Smooth muscle cell (in vitro differentiated cells): ENCODE data around the gene RNASE8. TPM values are rescaled to one million over a fixed set of nuclear protein-coding genes. Genes with fewer than 3 reads are reported as not detected.

ENCODE experiments used
- DNase-seq: peaks from one replicate; lab custom pipeline; 2025; ENCODE audit not compliant: unreplicated experiment; lab: John Stamatoyannopoulos, UW
- H2AFZ ChIP-seq: fragments of 200-600 bp; sonication (generic); 2 replicates; pipeline ENCODE4 v1.6.0; 2016; ENCODE audit warnings: antibody characterized with exemption, low read depth, mild to moderate bottlenecking
- H3F3A ChIP-seq: fragments of 200-600 bp; sonication (generic); 2 replicates; pipeline ENCODE4 v1.6.0; 2017; ENCODE audit warnings: antibody characterized with exemption, low read depth
- H3K27ac ChIP-seq: fragments of 200-600 bp; sonication (generic); 2 replicates; pipeline ENCODE4 v1.5.1; 2016; ENCODE audit warnings: low read depth, mild to moderate bottlenecking
- H3K27me3 ChIP-seq: fragments of 200-600 bp; sonication (generic); 2 replicates; pipeline ENCODE4 v1.6.1; 2016; ENCODE audit warnings: low read depth, mild to moderate bottlenecking
- H3K36me3 ChIP-seq: fragments of 200-600 bp; sonication (generic); 2 replicates; pipeline ENCODE4 v1.5.1; 2016; ENCODE audit warnings: low read depth
- H3K4me1 ChIP-seq: fragments of 200-600 bp; sonication (generic); 2 replicates; pipeline ENCODE4 v1.5.1; 2016; ENCODE audit warnings: low read depth
- H3K4me2 ChIP-seq: fragments of 200-600 bp; sonication (generic); 2 replicates; pipeline ENCODE4 v1.6.0; 2016; ENCODE audit warnings: mild to moderate bottlenecking
- H3K4me3 ChIP-seq: fragments of 200-600 bp; sonication (generic); 2 replicates; pipeline ENCODE4 v1.5.1; 2016; ENCODE audit warnings: mild to moderate bottlenecking
- H3K79me2 ChIP-seq: fragments of 200-600 bp; sonication (generic); 2 replicates; pipeline ENCODE4 v1.6.0; 2016; ENCODE audit warnings: low read depth, mild to moderate bottlenecking
- H3K9ac ChIP-seq: fragments of 200-600 bp; sonication (generic); 2 replicates; pipeline ENCODE4 v1.6.0; 2016; ENCODE audit warnings: low read depth
- H3K9me3 ChIP-seq: fragments of 200-600 bp; sonication (generic); replicated peaks from 2 replicates; pipeline ENCODE4 v1.5.1; 2016; ENCODE audit warnings: low read depth
- H4K20me1 ChIP-seq: fragments of 200-600 bp; sonication (generic); 2 replicates; pipeline ENCODE4 v1.6.0; 2016; ENCODE audit warnings: low read depth
- WGBS: methylation state at CpG from one replicate; pipeline ENCODE4 v1.1.7; 2016; ENCODE audit warnings: low lambda C conversion rate; 5-methylcytosine and 5-hydroxymethylcytosine counted together
- polyA plus RNA-seq: library from polyadenylated mRNA; unstranded; fragments of >200 nt; fragmentation: Nextera tagmentation; extraction: Ambion mirVana; gene quantifications from 2 replicates; pipeline ENCODE4 v1.2.1, GENCODE V29; 2016
- total RNA-seq: library from RNA; depleted of rRNA; stranded (reverse); fragments of >200 nt; gene quantifications from 2 replicates; pipeline ENCODE4 v1.2.3, GENCODE V29; 2014
- TF ChIP-seq, protein P1 (sequence below): fragments of 200-600 bp; sonication (generic); IDR thresholded peaks from 2 replicates; pipeline ENCODE4 v1.5.1; 2017; ENCODE audit warnings: borderline replicate concordance, mild to moderate bottlenecking, antibody characterized with exemption; ENCODE audit not compliant: insufficient read depth, poor library complexity, severe bottlenecking

The RNASE8 gene
- total and polyA plus RNA-seq, 2 experiments from 2014 or later = not detected

DNA sequence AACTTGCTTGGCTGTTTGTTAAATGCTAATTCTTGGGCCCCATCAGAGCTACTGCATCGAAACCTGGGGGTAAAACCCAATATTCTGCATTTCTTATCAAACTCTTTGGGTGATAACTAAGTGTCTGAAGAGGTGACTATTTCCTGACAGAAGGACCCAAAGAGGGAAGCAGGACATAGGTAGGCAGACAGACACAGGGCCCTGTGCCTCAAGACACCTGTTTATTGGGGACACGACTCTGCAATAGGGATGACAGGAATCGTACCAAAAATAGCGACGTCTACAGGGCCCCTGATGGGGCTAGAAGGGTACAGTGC is 32.2 kb downstream of the RNASE8 start:
- TF ChIP-seq, protein P1, sequence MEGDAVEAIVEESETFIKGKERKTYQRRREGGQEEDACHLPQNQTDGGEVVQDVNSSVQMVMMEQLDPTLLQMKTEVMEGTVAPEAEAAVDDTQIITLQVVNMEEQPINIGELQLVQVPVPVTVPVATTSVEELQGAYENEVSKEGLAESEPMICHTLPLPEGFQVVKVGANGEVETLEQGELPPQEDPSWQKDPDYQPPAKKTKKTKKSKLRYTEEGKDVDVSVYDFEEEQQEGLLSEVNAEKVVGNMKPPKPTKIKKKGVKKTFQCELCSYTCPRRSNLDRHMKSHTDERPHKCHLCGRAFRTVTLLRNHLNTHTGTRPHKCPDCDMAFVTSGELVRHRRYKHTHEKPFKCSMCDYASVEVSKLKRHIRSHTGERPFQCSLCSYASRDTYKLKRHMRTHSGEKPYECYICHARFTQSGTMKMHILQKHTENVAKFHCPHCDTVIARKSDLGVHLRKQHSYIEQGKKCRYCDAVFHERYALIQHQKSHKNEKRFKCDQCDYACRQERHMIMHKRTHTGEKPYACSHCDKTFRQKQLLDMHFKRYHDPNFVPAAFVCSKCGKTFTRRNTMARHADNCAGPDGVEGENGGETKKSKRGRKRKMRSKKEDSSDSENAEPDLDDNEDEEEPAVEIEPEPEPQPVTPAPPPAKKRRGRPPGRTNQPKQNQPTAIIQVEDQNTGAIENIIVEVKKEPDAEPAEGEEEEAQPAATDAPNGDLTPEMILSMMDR = no peak
- H4K20me1 ChIP-seq = peaks cover 29% of the 10 kb centered on the region

DNA sequence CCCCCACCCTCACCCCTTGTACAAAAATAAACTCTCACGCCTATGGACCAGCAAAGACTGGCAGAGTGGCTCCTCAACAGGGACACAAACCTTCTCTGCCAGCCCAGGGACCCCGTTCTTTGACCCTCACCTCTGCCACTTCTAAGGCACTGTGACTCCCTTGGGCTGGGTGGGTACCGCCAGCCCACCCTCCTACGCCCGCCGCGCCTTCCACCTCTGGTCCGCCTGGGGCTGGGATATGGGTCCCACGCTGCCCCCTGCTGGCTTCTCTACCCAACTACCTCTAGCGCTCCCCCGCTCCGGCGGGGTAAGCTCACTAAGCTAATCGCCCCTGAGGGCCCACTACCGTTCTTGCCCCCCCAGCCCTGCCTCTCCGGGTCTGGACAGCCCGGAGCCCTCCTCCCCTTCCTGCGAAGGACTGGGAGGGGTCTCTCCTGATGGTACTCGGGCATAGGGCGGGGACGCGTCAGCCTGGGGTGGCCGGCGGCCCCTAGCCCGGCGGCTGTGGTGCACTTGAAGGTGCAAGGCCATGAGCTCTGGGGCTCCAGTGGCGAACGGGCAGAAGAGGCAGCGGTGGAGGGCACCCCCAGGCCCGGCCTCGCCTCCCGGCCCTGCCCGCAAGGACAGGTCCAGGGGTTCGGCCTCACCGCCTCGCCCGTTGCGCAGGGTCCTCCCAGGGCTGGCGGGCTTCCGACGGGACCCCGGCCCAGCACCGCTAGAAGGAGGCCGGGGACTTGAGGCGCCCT is 32.7 kb downstream of the RNASE8 start:
- no peaks in the 10 kb centered on the region for H3K9me3 ChIP-seq
- H3K36me3 ChIP-seq = no peaks in the 10 kb centered on the region
- no peaks in the 10 kb centered on the region for H3K79me2 ChIP-seq
- peaks cover 23% of the 10 kb centered on the region for H3K4me1 ChIP-seq
- TF ChIP-seq, protein P1 = peak; percentile 49
- no peak overlapping the region for H3K9ac ChIP-seq
- H4K20me1 ChIP-seq = peaks cover 34% of the 10 kb centered on the region
- no peak overlapping the region for H2AFZ ChIP-seq
- DNase-seq = no peak
- H3K27ac ChIP-seq = peak overlapping the region; percentile 11
- peaks cover 66% of the 10 kb centered on the region for H3F3A ChIP-seq
- WGBS = 90% methylated on average over 44 of the region's 45 CpGs
- H3K27me3 ChIP-seq = no peaks in the 10 kb centered on the region
- no peak overlapping the region for H3K4me3 ChIP-seq
- no peak overlapping the region for H3K4me2 ChIP-seq

More for the DNA sequence above, 32.2 kb downstream of the RNASE8 start:
- no peak for DNase-seq
- Histone ChIP-seq H3K4me1 (peaks cover 18% of the 10 kb centered on the region), H3K27ac (no peak overlapping the region), H3K4me3 (no peak overlapping the region), H3F3A (peaks cover 66% of the 10 kb centered on the region), H2AFZ (no peak overlapping the region), H3K9me3 (no peaks in the 10 kb centered on the region), H3K36me3 (no peaks in the 10 kb centered on the region), H3K4me2 (no peak overlapping the region), H3K79me2 (no peaks in the 10 kb centered on the region), H3K9ac (no peak overlapping the region), H3K27me3 (no peaks in the 10 kb centered on the region)
- 97% methylated on average over 5 of the region's 5 CpGs for WGBS

DNA sequence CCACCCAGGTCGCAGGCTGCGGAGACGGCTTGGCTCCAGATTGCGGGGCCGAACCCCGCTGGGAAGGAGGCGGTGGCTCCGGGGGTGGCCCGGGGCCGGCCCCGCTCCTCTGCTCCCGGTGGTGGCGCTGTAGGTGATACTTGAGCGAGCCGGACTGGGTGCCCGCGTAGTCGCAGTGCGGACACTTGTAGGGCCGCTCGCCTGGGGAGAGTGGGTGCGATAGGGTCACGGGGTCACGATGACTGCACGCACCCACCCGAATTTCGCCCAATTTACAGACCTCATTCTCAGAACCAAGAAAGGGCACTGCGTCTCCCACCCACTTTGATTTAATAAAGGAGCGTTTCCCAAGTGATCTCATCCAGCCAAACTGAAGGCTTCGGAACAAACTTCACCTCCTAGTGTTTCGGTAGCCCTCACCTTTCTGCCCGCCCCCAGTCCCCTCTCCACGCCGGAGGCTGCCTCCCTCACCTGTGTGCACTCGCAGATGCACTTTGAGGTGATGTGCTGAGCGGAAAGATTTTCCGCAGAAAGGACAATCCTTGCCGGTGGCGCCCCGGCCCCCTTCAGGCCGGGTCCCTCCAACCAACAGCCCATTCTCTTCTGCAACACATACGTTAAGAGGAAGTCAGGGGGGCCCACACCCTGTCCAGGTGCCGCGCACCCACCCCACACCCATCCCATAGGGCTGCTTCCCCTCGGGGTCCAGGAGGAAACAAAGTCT is 33.5 kb downstream of the RNASE8 start:
- no peaks in the 10 kb centered on the region for H3K36me3 ChIP-seq
- peaks cover 61% of the 10 kb centered on the region for H3F3A ChIP-seq
- H3K4me3 ChIP-seq = no peak overlapping the region
- H3K4me2 ChIP-seq = no peak overlapping the region
- 94% methylated on average over 44 of the region's 45 CpGs for WGBS
- no peaks in the 10 kb centered on the region for H3K79me2 ChIP-seq
- peaks cover 28% of the 10 kb centered on the region for H3K4me1 ChIP-seq
- no peak for DNase-seq
- no peaks in the 10 kb centered on the region for H3K27me3 ChIP-seq
- no peak overlapping the region for H3K9ac ChIP-seq
- no peaks in the 10 kb centered on the region for H3K9me3 ChIP-seq
- TF ChIP-seq, protein P1 = no peak
- no peak overlapping the region for H2AFZ ChIP-seq
- peaks cover 35% of the 10 kb centered on the region for H4K20me1 ChIP-seq
- peak overlapping the region; percentile 11 for H3K27ac ChIP-seq
